Loucy (cell line): ENCODE data around the gene SLC6A12.

Experiments
- EZH2phosphoT487 ChIP-seq: fragments of 200-600 bp; IDR thresholded peaks from 2 replicates; pipeline ENCODE4 v1.6.1; 2018; ENCODE audit warnings: antibody characterized with exemption, mild to moderate bottlenecking, moderate library complexity, borderline replicate concordance
- TF ChIP-seq, protein P1 (sequence below): fragments of 200-600 bp; sonication (generic); conservative IDR thresholded peaks from 2 replicates; pipeline ENCODE4 v1.5.1; 2014; ENCODE audit warnings: mild to moderate bottlenecking, antibody characterized with exemption, low read length

DNA sequence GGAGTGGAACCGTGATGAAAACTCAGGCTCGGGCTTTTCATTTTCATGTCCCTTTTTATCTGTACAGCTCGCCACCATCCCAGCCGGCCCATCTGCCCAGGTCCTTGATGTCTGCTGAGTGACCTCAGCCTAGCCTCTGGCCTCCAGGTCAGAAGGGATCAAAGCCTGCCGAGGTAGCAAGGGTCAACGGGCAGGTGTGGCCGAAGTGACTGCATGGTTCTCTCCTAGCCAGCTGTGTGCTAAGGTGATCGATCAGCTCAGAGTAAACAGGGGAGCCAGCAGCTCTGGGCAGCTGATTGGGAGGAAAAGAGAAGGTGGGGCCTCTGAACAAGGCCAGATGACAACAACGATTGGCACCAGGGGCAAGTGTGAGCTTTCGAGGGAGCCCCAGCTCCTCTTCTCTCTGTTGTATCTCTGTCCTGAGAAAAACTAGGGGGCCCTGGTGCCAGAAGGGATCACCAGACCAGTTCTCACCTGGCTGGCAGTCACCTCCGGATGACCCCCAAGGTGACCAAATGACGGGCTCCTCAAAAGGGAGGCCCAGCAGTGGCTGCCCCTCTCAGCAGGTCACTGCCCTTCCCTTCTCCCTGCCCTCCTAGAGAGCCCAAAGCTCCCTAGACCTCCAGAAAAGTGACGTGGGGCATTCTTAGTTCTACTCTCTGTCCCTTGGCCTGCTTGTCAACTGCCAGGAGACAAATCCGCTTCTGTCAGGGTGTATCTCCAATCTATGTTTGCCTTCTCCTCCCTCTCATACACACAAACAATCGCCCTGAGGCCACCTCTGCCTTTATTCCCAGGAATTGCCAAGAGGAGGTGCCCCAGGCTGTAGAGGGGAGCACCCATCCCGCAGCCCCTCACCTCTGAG is 3.4 kb downstream of the SLC6A12 start:
- TF ChIP-seq, protein P1, sequence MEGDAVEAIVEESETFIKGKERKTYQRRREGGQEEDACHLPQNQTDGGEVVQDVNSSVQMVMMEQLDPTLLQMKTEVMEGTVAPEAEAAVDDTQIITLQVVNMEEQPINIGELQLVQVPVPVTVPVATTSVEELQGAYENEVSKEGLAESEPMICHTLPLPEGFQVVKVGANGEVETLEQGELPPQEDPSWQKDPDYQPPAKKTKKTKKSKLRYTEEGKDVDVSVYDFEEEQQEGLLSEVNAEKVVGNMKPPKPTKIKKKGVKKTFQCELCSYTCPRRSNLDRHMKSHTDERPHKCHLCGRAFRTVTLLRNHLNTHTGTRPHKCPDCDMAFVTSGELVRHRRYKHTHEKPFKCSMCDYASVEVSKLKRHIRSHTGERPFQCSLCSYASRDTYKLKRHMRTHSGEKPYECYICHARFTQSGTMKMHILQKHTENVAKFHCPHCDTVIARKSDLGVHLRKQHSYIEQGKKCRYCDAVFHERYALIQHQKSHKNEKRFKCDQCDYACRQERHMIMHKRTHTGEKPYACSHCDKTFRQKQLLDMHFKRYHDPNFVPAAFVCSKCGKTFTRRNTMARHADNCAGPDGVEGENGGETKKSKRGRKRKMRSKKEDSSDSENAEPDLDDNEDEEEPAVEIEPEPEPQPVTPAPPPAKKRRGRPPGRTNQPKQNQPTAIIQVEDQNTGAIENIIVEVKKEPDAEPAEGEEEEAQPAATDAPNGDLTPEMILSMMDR = no peak
- no peak for TF ChIP-seq EZH2phosphoT487
